ENCODE results near the gene ZNF428. TPM values are rescaled to one million over a fixed set of nuclear protein-coding genes. Genes with fewer than 3 reads are reported as not detected.

ZNF428 gene
- total and polyA plus RNA-seq, 2 of the 4 experiments (the other 2 are of a cell fraction) = 9.9 to 32.3 TPM

DNA sequence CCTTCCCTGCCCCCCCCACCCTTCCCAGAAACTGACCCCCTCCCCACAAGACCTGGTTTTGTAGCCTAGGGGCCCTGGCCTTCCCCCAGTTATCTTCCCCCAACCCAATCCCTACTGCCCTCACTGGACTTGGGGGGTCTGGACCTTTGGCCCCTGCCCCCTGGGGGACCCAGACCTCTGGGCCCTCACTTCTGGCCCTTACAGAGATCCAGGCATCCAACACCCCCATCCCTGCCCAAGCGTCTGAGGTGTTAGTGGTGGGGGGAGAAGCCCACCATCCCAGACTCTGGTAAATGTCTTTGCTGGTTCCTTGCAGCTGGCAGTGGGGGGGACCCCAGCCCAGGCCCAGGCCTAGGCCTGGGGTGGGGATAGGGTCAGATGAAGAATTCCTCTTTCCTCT, 3.5 kb upstream of the ZNF428 start:
- in situ Hi-C loops (cut with MboI; ENCODE audit: low sequenced_read_pairs) = no loop called here
- H4K5ac ChIP-seq (ENCODE audit: low read depth, low read length) = no peak overlapping the region
- CTCF ChIA-PET = no interaction called here
- H2BK20ac ChIP-seq (ENCODE audit: low read depth, low read length) = no peak overlapping the region
- no peak overlapping the region for H4K8ac ChIP-seq (ENCODE audit: low read depth in 2 of 2, low read length in 2 of 2)
- no peak for TF ChIP-seq RAD21 (IDR thresholded peaks at IDR 0.05; ENCODE audit: low read length)
- no peak for TF ChIP-seq RCOR1 (IDR thresholded peaks at IDR 0.05; ENCODE audit: insufficient replicate concordance, low read length)
- no peak for TF ChIP-seq NFE2L2 (IDR thresholded peaks at IDR 0.05; ENCODE audit: low read depth, low read length)
- TF ChIP-seq ELK1 (IDR thresholded peaks at IDR 0.05; ENCODE audit: borderline replicate concordance, low read depth, low read length) = no peak
- H3K9me1 ChIP-seq (ENCODE audit: insufficient read depth, low read length) = peaks cover 7% of the 10 kb centered on the region
- no peak overlapping the region for H4K91ac ChIP-seq (ENCODE audit: insufficient read depth, low read depth, low read length)
- no CpG with 5 or more reads among the region's 1 CpG for WGBS, 2 experiments (ENCODE audit: extremely low coverage in 2 of 2, insufficient read length in 1 of 2)
- no peak overlapping the region for H2BK15ac ChIP-seq (ENCODE audit: low read depth, low read length)
- intact Hi-C loops (cut with micrococcal nuclease) = no loop called here
- H3K56ac ChIP-seq (ENCODE audit: extremely low read depth, insufficient read depth, low read length) = no peak overlapping the region
- H2AFZ ChIP-seq (replicated peaks; ENCODE audit: low read length, poor library complexity) = no peak overlapping the region
- H3K9me3 ChIP-seq (ENCODE audit: control insufficient read depth, insufficient read depth, low read length) = no peaks in the 10 kb centered on the region
- no peak overlapping the region for H3K27ac ChIP-seq (ENCODE audit: insufficient read depth, low read length)
- POLR2A ChIA-PET (ENCODE audit: unreplicated experiment) = no interaction called here
- H2BK120ac ChIP-seq (ENCODE audit: low read depth, low read length) = no peak overlapping the region
- H2AK5ac ChIP-seq (ENCODE audit: low read depth, low read length) = no peak overlapping the region
- no peaks in the 10 kb centered on the region for H3K36me3 ChIP-seq (ENCODE audit: control insufficient read depth, insufficient read depth, low read length)
- no peak overlapping the region for H3K4me3 ChIP-seq (ENCODE audit: insufficient read depth, low read depth, low read length)
- dilution Hi-C loops (cut with HindIII; ENCODE audit: low sequenced_read_pairs, unreplicated experiment) = no loop called here
- DNase-seq (no peak), ATAC-seq (ENCODE audit: low read depth) (no peak)
- H4K20me1 ChIP-seq (ENCODE audit: insufficient read depth, low read length) = no peaks in the 10 kb centered on the region
- no peak overlapping the region for H3K18ac ChIP-seq (ENCODE audit: low read depth, low read length)
- no peak overlapping the region for H3K14ac ChIP-seq (replicated peaks; ENCODE audit: low read depth, low read length)
- H3K23ac ChIP-seq (ENCODE audit: low read depth, low read length) = no peak overlapping the region
- H2AK9ac ChIP-seq (replicated peaks; ENCODE audit: low read depth, low read length, poor library complexity) = no peak overlapping the region
- H2BK5ac ChIP-seq (ENCODE audit: low read depth, low read length, poor library complexity, severe bottlenecking) = no peak overlapping the region
- H3K4ac ChIP-seq (ENCODE audit: low read depth, low read length) = no peak overlapping the region
- H3K4me1 ChIP-seq (ENCODE audit: control insufficient read depth, insufficient read depth, low read length) = peaks cover 6% of the 10 kb centered on the region
- peaks cover 16 to 27% of the 10 kb centered on the region in 2 experiments; a peak in 3 of 4 replicates for H3K79me1 ChIP-seq (ENCODE audit: low read depth in 1 of 2, low read length in 2 of 2)
- H3K9ac ChIP-seq (ENCODE audit: low read depth, low read length) = no peak overlapping the region
- no TSS peak for BruUV-seq (replicated peaks)
- no peak overlapping the region for H3K4me2 ChIP-seq (ENCODE audit: low read depth, low read length)
- no peaks in the 10 kb centered on the region for H3K27me3 ChIP-seq (ENCODE audit: control insufficient read depth, insufficient read depth, low read length)

Measured in IMR-90 (cell line).